ENCODE results near the gene ROCK1.

DNA sequence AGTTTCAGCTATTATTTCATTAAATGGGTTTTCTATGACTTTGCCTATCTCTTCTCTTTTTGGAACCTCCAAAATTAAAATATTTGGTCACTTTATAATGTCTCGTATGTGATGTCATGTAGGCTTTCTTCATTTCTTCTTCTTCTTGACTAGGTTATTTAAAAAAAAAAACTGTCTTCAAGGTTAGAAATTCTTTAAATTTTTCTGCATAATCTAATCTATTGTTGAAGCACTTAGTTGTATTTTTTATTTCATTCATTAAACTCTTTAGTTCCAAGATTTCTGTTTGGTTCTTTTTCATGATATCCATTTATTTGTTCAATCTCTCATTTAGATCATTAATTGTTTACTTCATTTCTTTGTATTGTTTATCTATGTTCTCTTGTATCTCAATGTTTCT lies 43.8 kb upstream of the ROCK1 start:
- TF ChIP-seq, protein P1, sequence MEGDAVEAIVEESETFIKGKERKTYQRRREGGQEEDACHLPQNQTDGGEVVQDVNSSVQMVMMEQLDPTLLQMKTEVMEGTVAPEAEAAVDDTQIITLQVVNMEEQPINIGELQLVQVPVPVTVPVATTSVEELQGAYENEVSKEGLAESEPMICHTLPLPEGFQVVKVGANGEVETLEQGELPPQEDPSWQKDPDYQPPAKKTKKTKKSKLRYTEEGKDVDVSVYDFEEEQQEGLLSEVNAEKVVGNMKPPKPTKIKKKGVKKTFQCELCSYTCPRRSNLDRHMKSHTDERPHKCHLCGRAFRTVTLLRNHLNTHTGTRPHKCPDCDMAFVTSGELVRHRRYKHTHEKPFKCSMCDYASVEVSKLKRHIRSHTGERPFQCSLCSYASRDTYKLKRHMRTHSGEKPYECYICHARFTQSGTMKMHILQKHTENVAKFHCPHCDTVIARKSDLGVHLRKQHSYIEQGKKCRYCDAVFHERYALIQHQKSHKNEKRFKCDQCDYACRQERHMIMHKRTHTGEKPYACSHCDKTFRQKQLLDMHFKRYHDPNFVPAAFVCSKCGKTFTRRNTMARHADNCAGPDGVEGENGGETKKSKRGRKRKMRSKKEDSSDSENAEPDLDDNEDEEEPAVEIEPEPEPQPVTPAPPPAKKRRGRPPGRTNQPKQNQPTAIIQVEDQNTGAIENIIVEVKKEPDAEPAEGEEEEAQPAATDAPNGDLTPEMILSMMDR (IDR thresholded peaks at IDR 0.05; ENCODE audit: extremely low read depth in 1 of 2, insufficient read depth in 1 of 2, low read depth in 1 of 2, low read length in 2 of 2), result no peak
- TF ChIP-seq MYC (IDR thresholded peaks at IDR 0.05; ENCODE audit: low read depth, low read length), result no peak
